HCT116 (cell line): ENCODE results near the gene PKP3.

ENCODE experiments used
- CEBPB ChIP-seq: IDR thresholded peaks from 2 replicates; pipeline ENCODE4 v1.6.1; 2012; ENCODE audit warnings: low read depth
- CTCF ChIP-seq, 3 experiments: fragments of 200-600 bp in 1 of 3; sonication (generic) in 1 of 3; IDR thresholded peaks in 2 of 3; conservative IDR thresholded peaks in 1 of 3; 2 replicates each; pipeline ENCODE4 v1.5.1; 2012 to 2017; ENCODE audit warnings: low read depth in 2 of 3, low read length in 2 of 3, antibody characterized with exemption in 1 of 3, borderline replicate concordance in 1 of 3, control low read depth in 1 of 3, mild to moderate bottlenecking in 1 of 3, mixed read lengths in 1 of 3, mixed run types in 1 of 3, moderate library complexity in 1 of 3; ENCODE audit not compliant: insufficient read depth in 1 of 3
- EZH2 ChIP-seq: fragments of 200-600 bp; sonication (generic); IDR thresholded peaks from 2 replicates; pipeline ENCODE4 v1.6.1; 2017; ENCODE audit warnings: antibody characterized with exemption, mixed run types
- JUND ChIP-seq: IDR thresholded peaks from 2 replicates; pipeline ENCODE4 v1.6.1; 2012
- POLR2A ChIP-seq: IDR thresholded peaks from 2 replicates; pipeline ENCODE4 v1.7.0; 2011; ENCODE audit warnings: borderline replicate concordance; ENCODE audit not compliant: insufficient read depth, insufficient read length; ENCODE audit errors: extremely low read depth
- POLR2AphosphoS5 ChIP-seq: IDR thresholded peaks from 2 replicates; pipeline ENCODE4 v1.6.1; 2011; ENCODE audit warnings: mild to moderate bottlenecking, low read depth, low read length, moderate library complexity
- RAD21 ChIP-seq: IDR thresholded peaks from 2 replicates; pipeline ENCODE4 v1.6.1; 2012; ENCODE audit warnings: low read depth, mild to moderate bottlenecking
- REST ChIP-seq: IDR thresholded peaks from 2 replicates; pipeline ENCODE4 v1.6.1; 2012; ENCODE audit warnings: low read depth
- SRF ChIP-seq: IDR thresholded peaks from 2 replicates; pipeline ENCODE4 v1.6.1; 2012; ENCODE audit warnings: low read depth
- TCF7L2 ChIP-seq: IDR thresholded peaks from 2 replicates; pipeline ENCODE4 v1.7.0; 2011; ENCODE audit warnings: borderline replicate concordance, inconsistent platforms; ENCODE audit not compliant: insufficient read depth, insufficient read length; ENCODE audit errors: extremely low read depth
- YY1 ChIP-seq: IDR thresholded peaks from 2 replicates; pipeline ENCODE4 v1.6.1; 2011; ENCODE audit warnings: low read length, low read depth, moderate library complexity, mild to moderate bottlenecking; ENCODE audit not compliant: insufficient replicate concordance; ENCODE audit errors: extremely low read depth
- ZBTB33 ChIP-seq: IDR thresholded peaks from 2 replicates; pipeline ENCODE4 v1.6.1; 2011; ENCODE audit warnings: mild to moderate bottlenecking, low read length, moderate library complexity; ENCODE audit not compliant: insufficient replicate concordance; ENCODE audit errors: extremely low read depth
- ZFX ChIP-seq: fragments of 450-650 bp; IDR thresholded peaks from 2 replicates; pipeline ENCODE4 v1.6.1; 2017
- ZNF274 ChIP-seq: fragments of 200-500 bp; sonication (Bioruptor generic); IDR thresholded peaks from 2 replicates; pipeline ENCODE4 v1.6.1; 2014; ENCODE audit warnings: mild to moderate bottlenecking, low read depth, low read length, inconsistent platforms

GRCh38 chr11:428295-428694, 34.3 kb downstream of the PKP3 start:
- TF ChIP-seq CTCF (IDR thresholded peaks at IDR 0.05 in 2 of 3, conservative IDR thresholded peaks at IDR 0.05 in 1 of 3; ENCODE audit: borderline replicate concordance in 1 of 3, insufficient read depth in 1 of 3, low read depth in 2 of 3, low read length in 2 of 3) (no peak), ZNF274 (no peak), POLR2AphosphoS5 (no peak), EZH2 (no peak), JUND (no peak), RAD21 (no peak), TCF7L2 (no peak), ZBTB33 (no peak), YY1 (no peak), POLR2A (no peak), SRF (no peak), CEBPB (no peak), REST (no peak), ZFX (no peak)
